Coronary artery (tissue), 2 donors: Measurements from ENCODE around the gene CDKL5.

Experiments
- DNase-seq: peaks from one replicate; pipeline ENCODE4 v3.0.0-alpha.2; 2017; ENCODE audit warnings: low spot score
- H3K27ac ChIP-seq, 2 donors: fragments of 200-600 bp; sonication (generic); one replicate each; pipeline ENCODE4 v1.5.1; 2016 to 2019
- H3K4me3 ChIP-seq: fragments of 200-600 bp; sonication (generic); 2 replicates; pipeline ENCODE4 v1.5.1; 2016; ENCODE audit warnings: mild to moderate bottlenecking, moderate library complexity
- CTCF ChIP-seq: fragments of 200-600 bp; sonication (generic); IDR thresholded peaks from one replicate; pipeline ENCODE4 v1.5.1; 2019; ENCODE audit warnings: antibody characterized with exemption

The CDKL5 gene

GRCh38 chrX:18668071-18668835 is 242.8 kb downstream of the CDKL5 start:
- no peak for TF ChIP-seq CTCF
- no peak for DNase-seq
- Histone ChIP-seq H3K4me3 (no peak overlapping the region), H3K27ac (no peak overlapping the region)

- H3K27ac ChIP-seq = no peak within 1 kb of the TSS
- TF ChIP-seq CTCF = no peak
- no peak for DNase-seq
- H3K4me3 ChIP-seq = no peak within 1 kb of the TSS
These were observed 246.6 kb downstream of the CDKL5 start, which contains the start of gene RS1 for GRCh38 chrX:18672008-18672407. Gene RS1, minus strand, starts transcription at chrX:18672108. Its CDS starts 40 bp downstream, at chrX:18672068.

GRCh38 chrX:18674417-18674787 is 249.0 kb downstream of the CDKL5 start:
- Histone ChIP-seq H3K27ac (peak overlapping the region; percentile 40 to 79), H3K4me3 (peak overlapping the region; percentile 68)
- no peak for TF ChIP-seq CTCF
- DNase-seq = peak; percentile 78

GRCh38 chrX:18674788-18675735 is 249.7 kb downstream of the CDKL5 start:
- H3K27ac ChIP-seq = peak overlapping the region; percentile 81 to 85
- H3K4me3 ChIP-seq = peak overlapping the region; percentile 68
- peak; percentile 80 for DNase-seq
- no peak for TF ChIP-seq CTCF

- TF ChIP-seq CTCF = no peak
- Histone ChIP-seq H3K27ac (no peak overlapping the region), H3K4me3 (no peak overlapping the region)
- DNase-seq = no peak
These were observed 250.6 kb downstream of the CDKL5 start for GRCh38 chrX:18676050-18676449.

- no peak for TF ChIP-seq CTCF
- H3K4me3 ChIP-seq = no peak overlapping the region
- H3K27ac ChIP-seq = no peak overlapping the region
- DNase-seq = no peak
These were observed 251.1 kb downstream of the CDKL5 start for GRCh38 chrX:18676470-18676869.
